Osteoblast (primary cell): ENCODE measurements around the gene GLOD4. TPM values are rescaled to one million over a fixed set of nuclear protein-coding genes. Genes with fewer than 3 reads are reported as not detected.

Source experiments
- DNase-seq: peaks from one replicate; pipeline ENCODE4 v3.0.0; 2011; ENCODE audit warnings: low spot score, mixed read lengths; ENCODE audit not compliant: insufficient read length; ENCODE audit errors: missing footprints
- H2AFZ ChIP-seq: 2 replicates; pipeline ENCODE4 v1.6.0; 2011; ENCODE audit warnings: mild to moderate bottlenecking, low read length
- H3K27ac ChIP-seq: 2 replicates; pipeline ENCODE4 v1.5.1; 2011; ENCODE audit warnings: mild to moderate bottlenecking, low read depth, low read length, moderate library complexity
- H3K27me3 ChIP-seq: 2 replicates; pipeline ENCODE4 v1.6.0; 2012; ENCODE audit warnings: mild to moderate bottlenecking, control low read depth, inconsistent platforms, low read length, moderate library complexity; ENCODE audit not compliant: insufficient read depth
- H3K36me3 ChIP-seq: 2 replicates; pipeline ENCODE4 v1.5.1; 2011; ENCODE audit warnings: mild to moderate bottlenecking, low read length, control low read depth, moderate library complexity; ENCODE audit not compliant: insufficient read depth
- H3K4me1 ChIP-seq: 2 replicates; pipeline ENCODE4 v1.5.1; 2011; ENCODE audit warnings: mild to moderate bottlenecking, low read length, control low read depth, moderate library complexity; ENCODE audit not compliant: insufficient read depth
- H3K4me2 ChIP-seq: 2 replicates; pipeline ENCODE4 v1.6.0; 2011; ENCODE audit warnings: mild to moderate bottlenecking, low read length; ENCODE audit not compliant: insufficient read depth
- H3K4me3 ChIP-seq: fragments of 200-600 bp; sonication (generic); 3 replicates; pipeline ENCODE4 v1.5.1; 2012; ENCODE audit warnings: mild to moderate bottlenecking, low read length, inconsistent platforms; ENCODE audit not compliant: insufficient read depth
- H3K79me2 ChIP-seq: 2 replicates; pipeline ENCODE4 v1.6.0; 2012; ENCODE audit warnings: mild to moderate bottlenecking, low read length, control low read depth, inconsistent platforms; ENCODE audit not compliant: insufficient read depth
- H3K9me3 ChIP-seq: 2 replicates; pipeline ENCODE4 v1.5.1; 2011; ENCODE audit warnings: low read depth, low read length, control low read depth
- H4K20me1 ChIP-seq: 2 replicates; pipeline ENCODE4 v1.6.0; 2012; ENCODE audit warnings: mild to moderate bottlenecking, low read length, control low read depth; ENCODE audit not compliant: insufficient read depth
- total RNA-seq: library from RNA; depleted of rRNA; stranded (reverse); fragments of >200 nt; gene quantifications from 2 replicates; pipeline ENCODE4 v1.2.3, GENCODE V29; 2012
- TF ChIP-seq, protein P1 (sequence below): IDR thresholded peaks from 2 replicates; pipeline ENCODE4 v1.5.1; 2011; ENCODE audit warnings: mild to moderate bottlenecking, low read depth, low read length, moderate library complexity; ENCODE audit errors: extremely low read depth

The GLOD4 gene
- total RNA-seq, 1 donor = 39.4 TPM

DNA sequence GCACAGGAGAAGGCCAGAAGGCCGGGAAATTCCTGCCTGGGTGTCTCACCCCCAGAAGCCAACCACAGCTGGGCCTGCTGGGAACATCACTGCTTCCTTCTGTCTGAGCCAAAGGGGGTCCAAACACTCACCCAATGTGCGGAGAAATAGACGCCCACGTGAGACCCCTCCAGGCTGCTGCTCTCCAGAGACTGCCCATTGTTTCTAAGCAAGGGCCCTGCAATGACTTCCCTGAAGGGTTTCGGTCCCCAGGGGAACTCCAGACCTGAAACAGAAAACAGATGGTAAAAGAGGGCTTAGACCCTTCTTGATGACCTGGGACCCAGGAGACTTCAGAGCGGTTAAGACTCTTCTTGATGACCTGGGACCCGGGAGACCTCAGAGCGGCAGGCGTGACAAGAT is 41.4 kb upstream of the GLOD4 start:
- H3K4me2 ChIP-seq = no peak overlapping the region
- H3K79me2 ChIP-seq = no peaks in the 10 kb centered on the region
- no peak overlapping the region for H2AFZ ChIP-seq
- H3K27me3 ChIP-seq = no peaks in the 10 kb centered on the region
- peak; percentile 68 for DNase-seq
- TF ChIP-seq, protein P1, sequence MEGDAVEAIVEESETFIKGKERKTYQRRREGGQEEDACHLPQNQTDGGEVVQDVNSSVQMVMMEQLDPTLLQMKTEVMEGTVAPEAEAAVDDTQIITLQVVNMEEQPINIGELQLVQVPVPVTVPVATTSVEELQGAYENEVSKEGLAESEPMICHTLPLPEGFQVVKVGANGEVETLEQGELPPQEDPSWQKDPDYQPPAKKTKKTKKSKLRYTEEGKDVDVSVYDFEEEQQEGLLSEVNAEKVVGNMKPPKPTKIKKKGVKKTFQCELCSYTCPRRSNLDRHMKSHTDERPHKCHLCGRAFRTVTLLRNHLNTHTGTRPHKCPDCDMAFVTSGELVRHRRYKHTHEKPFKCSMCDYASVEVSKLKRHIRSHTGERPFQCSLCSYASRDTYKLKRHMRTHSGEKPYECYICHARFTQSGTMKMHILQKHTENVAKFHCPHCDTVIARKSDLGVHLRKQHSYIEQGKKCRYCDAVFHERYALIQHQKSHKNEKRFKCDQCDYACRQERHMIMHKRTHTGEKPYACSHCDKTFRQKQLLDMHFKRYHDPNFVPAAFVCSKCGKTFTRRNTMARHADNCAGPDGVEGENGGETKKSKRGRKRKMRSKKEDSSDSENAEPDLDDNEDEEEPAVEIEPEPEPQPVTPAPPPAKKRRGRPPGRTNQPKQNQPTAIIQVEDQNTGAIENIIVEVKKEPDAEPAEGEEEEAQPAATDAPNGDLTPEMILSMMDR = no peak
- no peak overlapping the region for H3K27ac ChIP-seq
- no peaks in the 10 kb centered on the region for H3K4me1 ChIP-seq
- H3K9me3 ChIP-seq = no peaks in the 10 kb centered on the region
- H4K20me1 ChIP-seq = peaks cover 7% of the 10 kb centered on the region
- no peak overlapping the region for H3K4me3 ChIP-seq
- H3K36me3 ChIP-seq = peaks cover 6% of the 10 kb centered on the region

DNA sequence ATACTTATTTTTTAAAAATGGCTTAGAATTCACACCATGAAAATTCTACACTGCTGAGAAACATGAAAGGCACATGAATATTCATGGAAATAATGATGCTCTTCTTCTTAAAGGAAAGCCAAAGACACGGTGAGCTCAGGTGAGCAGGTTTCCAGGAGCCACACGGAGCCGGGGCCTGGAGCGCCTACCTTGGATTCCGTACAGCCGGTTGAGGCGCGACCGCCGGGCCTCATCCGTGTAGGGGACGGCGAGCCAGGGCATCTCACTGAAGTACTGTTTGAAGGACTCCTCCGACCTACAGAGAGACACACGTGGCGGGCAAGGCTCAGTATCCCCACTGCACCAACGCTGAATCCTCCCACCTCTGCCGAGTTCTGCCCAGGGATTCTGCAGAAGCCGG is 37.2 kb upstream of the GLOD4 start:
- H3K36me3 ChIP-seq = peaks cover 13% of the 10 kb centered on the region
- TF ChIP-seq, protein P1 = no peak
- H2AFZ ChIP-seq = no peak overlapping the region
- no peaks in the 10 kb centered on the region for H3K9me3 ChIP-seq
- H3K27me3 ChIP-seq = no peaks in the 10 kb centered on the region
- peak; percentile 81 for DNase-seq
- H4K20me1 ChIP-seq = peaks cover 9% of the 10 kb centered on the region
- H3K4me3 ChIP-seq = no peak overlapping the region
- no peaks in the 10 kb centered on the region for H3K79me2 ChIP-seq
- H3K27ac ChIP-seq = no peak overlapping the region
- no peak overlapping the region for H3K4me2 ChIP-seq
- H3K4me1 ChIP-seq = no peaks in the 10 kb centered on the region

DNA sequence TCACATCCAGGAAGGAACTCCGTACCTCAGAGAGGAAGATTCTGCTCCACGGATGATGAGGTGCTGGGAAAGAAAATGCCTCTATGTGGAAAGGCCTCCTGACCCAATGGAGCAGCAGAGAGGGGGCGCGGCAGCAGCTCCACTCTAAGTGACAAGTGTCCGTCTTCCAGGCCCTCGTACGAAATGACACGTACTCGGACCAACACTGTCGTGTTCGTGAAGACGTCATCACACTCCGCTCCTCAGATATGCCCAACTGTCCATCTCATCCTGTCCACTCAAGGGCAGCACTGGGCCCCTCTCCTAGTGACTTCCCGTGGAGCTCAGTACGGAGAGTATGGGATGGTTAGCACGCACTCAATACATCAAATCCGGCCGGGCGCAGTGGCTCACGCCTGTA is 32.3 kb upstream of the GLOD4 start:
- DNase-seq = peak; percentile 71
- H2AFZ ChIP-seq = no peak overlapping the region
- peaks cover 19% of the 10 kb centered on the region for H4K20me1 ChIP-seq
- no peaks in the 10 kb centered on the region for H3K27me3 ChIP-seq
- no peak overlapping the region for H3K27ac ChIP-seq
- H3K9me3 ChIP-seq = no peaks in the 10 kb centered on the region
- TF ChIP-seq, protein P1 = no peak
- no peaks in the 10 kb centered on the region for H3K79me2 ChIP-seq
- no peaks in the 10 kb centered on the region for H3K4me1 ChIP-seq
- no peak overlapping the region for H3K4me3 ChIP-seq
- H3K4me2 ChIP-seq = no peak overlapping the region
- peaks cover 13% of the 10 kb centered on the region for H3K36me3 ChIP-seq

DNA sequence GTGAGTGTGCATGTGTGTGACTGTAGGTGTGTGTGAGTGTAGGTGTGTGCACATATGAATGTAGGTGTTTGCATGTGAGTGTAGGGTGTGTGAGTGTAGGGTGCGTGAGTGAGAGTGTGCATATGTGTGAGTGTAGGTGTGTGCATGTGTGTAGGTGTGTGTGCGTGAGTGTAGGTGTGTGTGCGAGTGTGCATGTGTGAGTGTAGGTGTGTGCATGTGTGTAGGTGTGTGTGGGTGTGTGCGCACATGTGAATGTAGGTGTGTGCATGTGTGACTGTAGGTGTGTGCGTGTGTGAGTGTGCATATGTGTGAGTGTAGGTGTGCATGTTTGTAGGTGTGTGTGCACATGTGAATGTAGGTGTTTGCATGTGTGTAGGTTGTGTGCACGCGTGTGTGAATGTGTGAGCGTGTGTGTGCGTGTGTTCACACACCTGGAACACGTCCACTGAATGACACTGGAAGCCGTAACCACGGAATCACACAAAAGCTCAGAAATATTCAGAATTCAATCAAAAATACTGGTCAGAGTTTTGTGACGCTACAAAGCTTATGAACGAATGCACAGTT is 30.6 kb upstream of the GLOD4 start:
- H3K27ac ChIP-seq = no peak overlapping the region
- peaks cover 12% of the 10 kb centered on the region for H3K36me3 ChIP-seq
- H3K27me3 ChIP-seq = no peaks in the 10 kb centered on the region
- H3K4me3 ChIP-seq = no peak overlapping the region
- H3K4me2 ChIP-seq = no peak overlapping the region
- H4K20me1 ChIP-seq = peaks cover 22% of the 10 kb centered on the region
- DNase-seq = peak; percentile 15
- no peak overlapping the region for H2AFZ ChIP-seq
- H3K79me2 ChIP-seq = no peaks in the 10 kb centered on the region
- TF ChIP-seq, protein P1 = no peak
- no peaks in the 10 kb centered on the region for H3K9me3 ChIP-seq
- no peaks in the 10 kb centered on the region for H3K4me1 ChIP-seq
